Fibroblast of lung (primary cell): ENCODE results near the gene USP53.

Experiments used
- CTCF ChIP-seq, 2 donors: IDR thresholded peaks in 1 of 2; conservative IDR thresholded peaks in 1 of 2; 1 replicate in 1 of 2; 2 replicates in 1 of 2; pipeline ENCODE4 v1.5.1; 2011 to 2012; ENCODE audit warnings: low read length in 2 of 2, control low read depth in 1 of 2, inconsistent platforms in 1 of 2, low read depth in 1 of 2, mild to moderate bottlenecking in 1 of 2
- EZH2 ChIP-seq: IDR thresholded peaks from 2 replicates; pipeline ENCODE4 v1.5.1; 2012; ENCODE audit warnings: low read length, control low read depth, mild to moderate bottlenecking; ENCODE audit errors: missing control alignments

DNA sequence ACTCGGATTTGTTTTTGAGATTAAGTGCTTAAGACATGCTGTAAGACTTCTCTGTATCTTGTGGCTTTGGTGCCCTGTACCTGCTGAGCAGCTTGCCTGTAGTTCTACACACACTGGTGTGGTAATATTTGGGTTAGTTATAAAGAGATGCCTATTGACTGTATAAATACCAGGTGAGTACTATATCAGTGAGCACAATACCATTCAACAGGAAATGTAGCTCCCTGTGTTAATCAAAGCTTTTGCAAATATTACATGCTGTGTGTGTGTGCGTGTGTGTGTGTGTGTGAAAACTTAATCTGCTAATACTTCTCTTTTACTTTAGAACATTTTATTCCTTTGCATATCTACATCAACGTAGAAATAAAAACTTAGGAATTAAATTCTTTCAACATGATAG, 46.7 kb upstream of the USP53 start:
- no peak for TF ChIP-seq CTCF (conservative IDR thresholded peaks at IDR 0.05 in 1 of 2, IDR thresholded peaks at IDR 0.05 in 1 of 2; ENCODE audit: low read depth in 1 of 2, low read length in 2 of 2)
- TF ChIP-seq EZH2 = no peak
